CD14-positive monocyte (primary cell): ENCODE measurements around the gene IGF1R. TPM values are rescaled to one million over a fixed set of nuclear protein-coding genes. Genes with fewer than 3 reads are reported as not detected.

ENCODE experiments used
- DNase-seq, 3 donors: peaks; one replicate each; pipeline ENCODE4 v3.0.0-alpha.2; 2011 to 2022
- H2AFZ ChIP-seq: 2 replicates; pipeline ENCODE4 v1.6.0; 2012; ENCODE audit warnings: mild to moderate bottlenecking, low read depth, low read length, inconsistent platforms; ENCODE audit not compliant: insufficient read depth, poor library complexity, severe bottlenecking
- H3K27ac ChIP-seq, 2 donors: 1 replicate in 1 of 2; 2 replicates in 1 of 2; pipeline ENCODE4 v1.5.1; 2012 to 2013; ENCODE audit warnings: low read length in 2 of 2, control low read depth in 1 of 2, inconsistent platforms in 1 of 2, low read depth in 1 of 2, mild to moderate bottlenecking in 1 of 2
- H3K27me3 ChIP-seq, 2 donors: one replicate each; pipeline versions ENCODE4 v1.6.0 to v1.6.1; 2011 to 2013; ENCODE audit warnings: low read length in 2 of 2; ENCODE audit not compliant: control insufficient read depth in 2 of 2, insufficient read depth in 2 of 2
- H3K36me3 ChIP-seq, 2 donors: replicated peaks in 1 of 2; 1 replicate in 1 of 2; 2 replicates in 1 of 2; pipeline versions ENCODE4 v1.5.1 to v1.6.1; 2012 to 2013; ENCODE audit warnings: low read length in 2 of 2, control low read depth in 1 of 2, inconsistent platforms in 1 of 2, mild to moderate bottlenecking in 1 of 2; ENCODE audit not compliant: insufficient read depth in 2 of 2, control insufficient read depth in 1 of 2
- H3K4me1 ChIP-seq, 2 donors: 1 replicate in 1 of 2; 2 replicates in 1 of 2; pipeline versions ENCODE4 v1.5.1 to v1.6.1; 2012 to 2013; ENCODE audit warnings: low read length in 2 of 2, control low read depth in 1 of 2, inconsistent platforms in 1 of 2, mild to moderate bottlenecking in 1 of 2, moderate library complexity in 1 of 2; ENCODE audit not compliant: insufficient read depth in 2 of 2, control insufficient read depth in 1 of 2
- H3K4me2 ChIP-seq: replicated peaks from 2 replicates; pipeline ENCODE3; 2012; ENCODE audit warnings: low read length, moderate library complexity, mild to moderate bottlenecking; ENCODE audit not compliant: poor library complexity, severe bottlenecking; ENCODE audit errors: extremely low read depth
- H3K4me3 ChIP-seq, 3 experiments: fragments of 200-600 bp in 1 of 3; sonication (generic) in 1 of 3; replicated peaks in 1 of 3; 1 replicate in 2 of 3; 2 replicates in 1 of 3; pipeline ENCODE4 v1.5.1; 2011 to 2013; ENCODE audit warnings: low read length in 3 of 3, mild to moderate bottlenecking in 3 of 3, control low read depth in 2 of 3, low read depth in 2 of 3, inconsistent platforms in 1 of 3, moderate library complexity in 1 of 3
- H3K79me2 ChIP-seq: 2 replicates; pipeline ENCODE4 v1.6.0; 2012; ENCODE audit warnings: mild to moderate bottlenecking, control low read depth, inconsistent platforms, low read length, moderate library complexity; ENCODE audit not compliant: insufficient read depth
- H3K9ac ChIP-seq: 2 replicates; pipeline ENCODE4 v1.6.0; 2017; ENCODE audit warnings: low read length, mild to moderate bottlenecking; ENCODE audit not compliant: insufficient read depth, poor library complexity, severe bottlenecking
- H3K9me3 ChIP-seq, 2 donors: replicated peaks in 1 of 2; 1 replicate in 1 of 2; 2 replicates in 1 of 2; pipeline versions ENCODE4 v1.5.1 to v1.6.1; 2012 to 2013; ENCODE audit warnings: low read length in 2 of 2, control low read depth in 1 of 2; ENCODE audit not compliant: control insufficient read depth in 1 of 2, insufficient read depth in 1 of 2
- H4K20me1 ChIP-seq: 2 replicates; pipeline ENCODE4 v1.6.0; 2012; ENCODE audit warnings: mild to moderate bottlenecking, low read length, control low read depth, moderate library complexity; ENCODE audit not compliant: insufficient read depth
- H3K27ac Mint-ChIP-seq, 7 donors: one replicate each; pipeline ENCODE4 v1.8.0; 2020; ENCODE audit warnings: mild to moderate bottlenecking in 7 of 7, mixed read lengths in 7 of 7, moderate library complexity in 6 of 7, inconsistent platforms in 2 of 7
- H3K27me3 Mint-ChIP-seq, 3 donors: one replicate each; pipeline ENCODE4 v1.8.0; 2021 to 2022; ENCODE audit warnings: low read depth in 3 of 3, mild to moderate bottlenecking in 3 of 3, mixed read lengths in 3 of 3, moderate library complexity in 3 of 3, inconsistent platforms in 1 of 3
- H3K36me3 Mint-ChIP-seq, 2 donors: one replicate each; pipeline ENCODE4 v1.8.0; 2020; ENCODE audit warnings: mixed read lengths in 2 of 2, inconsistent platforms in 1 of 2, mild to moderate bottlenecking in 1 of 2
- H3K4me1 Mint-ChIP-seq: one replicate; pipeline ENCODE4 v1.8.0; 2020; ENCODE audit warnings: mild to moderate bottlenecking, mixed read lengths
- H3K4me3 Mint-ChIP-seq, 2 donors: one replicate each; pipeline ENCODE4 v1.8.0; 2020; ENCODE audit warnings: mild to moderate bottlenecking in 2 of 2, mixed read lengths in 2 of 2, moderate library complexity in 1 of 2
- H3K9me3 Mint-ChIP-seq, 7 donors: one replicate each; pipeline ENCODE4 v1.8.0; 2020 to 2022; ENCODE audit warnings: mixed read lengths in 7 of 7, mild to moderate bottlenecking in 6 of 7, moderate library complexity in 6 of 7, inconsistent platforms in 2 of 7
- CTCF ChIP-seq: fragments of 200-600 bp; IDR thresholded peaks from one replicate; pipeline ENCODE4 v1.8.0; 2022; ENCODE audit warnings: antibody characterized with exemption, mild to moderate bottlenecking
- WGBS: methylation state at CpG from one replicate; pipeline ENCODE4 v1.1.5; 2013; ENCODE audit warnings: missing lambda C conversion rate; ENCODE audit not compliant: insufficient coverage; 5-methylcytosine and 5-hydroxymethylcytosine counted together
- intact Hi-C, 2 donors: fragments of 100-400 bp; cut with micrococcal nuclease; formaldehyde crosslinking; loops; one replicate each; pipeline versions ENCODE4 v1.15.0 to v1.15.1; 2023
- polyA plus RNA-seq, 3 donors: library from polyadenylated mRNA; depleted of rRNA in 1 of 3; unstranded in 2 of 3; stranded (reverse) in 1 of 3; fragments of 300-500 nt in 2 of 3; fragments of >200 nt in 1 of 3; fragmentation: Illumina TruSeq in 2 of 3; gene quantifications; 1 replicate in 2 of 3; 2 replicates in 1 of 3; pipeline ENCODE4 v1.2.3, GENCODE V29; 2012 to 2021

The IGF1R gene
- polyA plus RNA-seq, 3 donors, result 0.35 to 4.9 (median 0.67) TPM

- H3K4me1 ChIP-seq, result peaks cover 3 to 5% of the 10 kb centered on the region in 2 donors
- no peak overlapping the region for H3K27ac ChIP-seq
- H3K9ac ChIP-seq, result no peak overlapping the region
- peaks cover 34% of the 10 kb centered on the region for H3K79me2 ChIP-seq
- H3K9me3 Mint-ChIP-seq, result no peaks in the 10 kb centered on the region
- TF ChIP-seq CTCF, result no peak
- H3K27me3 ChIP-seq, result no peaks in the 10 kb centered on the region
- peaks cover 0 to 6% of the 10 kb centered on the region in 2 donors for H3K36me3 Mint-ChIP-seq
- H4K20me1 ChIP-seq, result peaks cover 76% of the 10 kb centered on the region
- WGBS, result 78% methylated on average over 1 of the region's 6 CpGs
- peaks cover 0 to 3% (median 1%) of the 10 kb centered on the region in 3 donors for H3K27me3 Mint-ChIP-seq
- no peak overlapping the region for H3K4me3 ChIP-seq
- no peak for DNase-seq
- H3K36me3 ChIP-seq, result no peaks in the 10 kb centered on the region
- peaks cover 18% of the 10 kb centered on the region for H3K4me1 Mint-ChIP-seq
- H2AFZ ChIP-seq, result no peak overlapping the region
- intact Hi-C loops, result no loop called here
- no peaks in the 10 kb centered on the region for H3K9me3 ChIP-seq
- no peak overlapping the region for H3K4me3 Mint-ChIP-seq
- H3K27ac Mint-ChIP-seq, result no peak overlapping the region
- no peak overlapping the region for H3K4me2 ChIP-seq
Measured at GRCh38 chr15:98773616-98774015, 125.3 kb downstream of the IGF1R start.

GRCh38 chr15:98774756-98775497 lies 126.6 kb downstream of the IGF1R start:
- Mint-ChIP-seq H3K9me3 (no peaks in the 10 kb centered on the region), H3K4me1 (peaks cover 24% of the 10 kb centered on the region), H3K36me3 (peaks cover 0 to 6% of the 10 kb centered on the region in 2 donors), H3K4me3 (peak overlapping the region in 1 of 2 donors; percentile 26), H3K27me3 (peaks cover 0 to 3% (median 0%) of the 10 kb centered on the region in 3 donors), H3K27ac (no peak overlapping the region)
- no peak for DNase-seq
- 88% methylated on average over 6 of the region's 10 CpGs for WGBS
- no peak overlapping the region for H3K4me2 ChIP-seq
- peaks cover 29% of the 10 kb centered on the region for H3K79me2 ChIP-seq
- H3K9ac ChIP-seq, result no peak overlapping the region
- no peak overlapping the region for H2AFZ ChIP-seq
- peaks cover 78% of the 10 kb centered on the region for H4K20me1 ChIP-seq
- intact Hi-C loops, result loop anchor here in 1 of 2 donors (5.0 kb wide), 1 partner anchor 282 kb away; no protein-coding TSS in a partner anchor
- no peaks in the 10 kb centered on the region for H3K27me3 ChIP-seq
- no peaks in the 10 kb centered on the region for H3K36me3 ChIP-seq
- H3K4me3 ChIP-seq, result no peak overlapping the region
- TF ChIP-seq CTCF, result no peak
- no peak overlapping the region for H3K27ac ChIP-seq
- H3K9me3 ChIP-seq, result no peaks in the 10 kb centered on the region
- H3K4me1 ChIP-seq, result peaks cover 8 to 12% of the 10 kb centered on the region in 2 donors
